Stimulated activated CD4-positive, alpha-beta T cell treated with anti-CD3 and anti-CD28 coated beads, Interleukin-1b, Interleukin-23, amount 100 ng/mL, for 48 hours (primary cell): ENCODE results near the gene SH3BGR.

Source experiments
- DNase-seq: peaks from one replicate; pipeline ENCODE4 v3.0.0-alpha.2; 2020

SH3BGR gene

DNA sequence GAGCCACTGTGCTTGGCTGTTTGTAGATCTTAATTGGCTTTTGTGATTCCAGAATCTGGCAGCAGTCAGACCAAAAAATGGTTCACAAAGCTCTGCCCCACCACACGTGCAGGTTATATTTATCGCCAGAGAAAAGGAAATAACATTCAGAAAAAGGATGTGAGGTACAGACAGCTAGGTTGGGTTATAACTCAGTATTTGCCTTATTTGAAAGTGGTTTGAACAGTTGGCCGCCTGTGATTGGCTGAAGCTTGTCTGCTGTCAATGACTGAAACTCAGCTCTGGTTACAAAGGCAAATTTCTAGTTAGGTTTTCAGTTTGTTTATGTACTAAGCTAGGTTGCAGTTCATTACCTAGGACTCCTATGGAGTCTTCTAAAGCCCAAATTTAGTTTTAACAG is 9.6 kb downstream of the SH3BGR start:
- DNase-seq = no peak

DNA sequence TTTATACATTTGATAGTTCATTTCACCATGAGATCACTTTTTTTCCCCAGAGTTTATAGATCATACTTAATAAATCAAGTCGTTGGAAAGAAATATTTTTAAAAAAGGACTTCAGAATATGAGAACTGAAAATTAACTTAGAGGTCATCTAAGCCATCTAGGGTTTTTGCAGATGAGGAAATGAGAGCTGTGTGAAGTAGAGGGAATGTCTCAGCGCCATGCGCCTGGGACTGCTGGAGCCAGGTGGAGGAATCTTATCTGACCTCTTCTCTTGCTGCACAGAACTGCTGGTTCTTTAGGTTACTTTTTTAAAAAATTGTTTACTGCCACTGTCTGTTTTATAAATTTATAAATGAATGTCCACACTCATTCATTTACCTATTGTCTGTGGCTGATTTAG is 11.5 kb downstream of the SH3BGR start:
- DNase-seq = no peak

DNA sequence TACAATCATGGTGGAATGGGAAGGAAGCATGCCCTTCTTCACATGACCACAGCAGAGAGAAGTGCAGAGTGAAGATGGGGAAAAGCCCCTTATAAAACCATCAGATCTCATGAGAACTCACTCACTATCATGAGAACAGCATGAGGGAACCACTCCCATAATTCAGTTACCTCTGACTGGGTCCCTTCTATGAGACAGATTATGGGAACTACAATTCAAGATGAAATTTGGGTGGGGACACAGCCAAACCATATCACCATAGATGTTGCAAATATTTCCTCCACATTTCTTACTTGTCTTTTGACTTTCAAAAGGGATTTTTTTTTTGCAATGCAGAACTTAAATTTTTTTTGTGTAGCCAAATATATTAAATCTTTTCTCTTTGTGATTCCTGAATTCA is 14.8 kb downstream of the SH3BGR start:
- DNase-seq = no peak

DNA sequence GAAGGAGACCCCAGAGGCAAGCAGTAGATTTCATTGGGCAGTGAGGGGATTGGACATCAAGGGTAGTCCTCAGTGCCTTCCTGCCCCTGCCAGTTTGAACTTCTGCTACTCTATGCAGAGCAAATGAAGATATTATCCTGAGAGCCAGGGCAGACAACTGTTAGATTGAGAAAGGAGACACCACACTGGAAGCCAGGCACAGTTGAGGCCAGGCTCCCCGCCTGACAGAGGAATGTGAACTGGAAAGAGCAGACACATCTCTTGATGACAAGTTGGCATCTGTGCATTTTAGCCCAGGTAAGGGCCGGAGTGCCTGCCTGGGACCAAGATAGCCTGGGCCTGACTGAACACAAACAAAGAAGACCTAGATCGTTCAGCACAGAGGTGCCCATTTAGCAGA is 16.0 kb downstream of the SH3BGR start:
- no peak for DNase-seq

DNA sequence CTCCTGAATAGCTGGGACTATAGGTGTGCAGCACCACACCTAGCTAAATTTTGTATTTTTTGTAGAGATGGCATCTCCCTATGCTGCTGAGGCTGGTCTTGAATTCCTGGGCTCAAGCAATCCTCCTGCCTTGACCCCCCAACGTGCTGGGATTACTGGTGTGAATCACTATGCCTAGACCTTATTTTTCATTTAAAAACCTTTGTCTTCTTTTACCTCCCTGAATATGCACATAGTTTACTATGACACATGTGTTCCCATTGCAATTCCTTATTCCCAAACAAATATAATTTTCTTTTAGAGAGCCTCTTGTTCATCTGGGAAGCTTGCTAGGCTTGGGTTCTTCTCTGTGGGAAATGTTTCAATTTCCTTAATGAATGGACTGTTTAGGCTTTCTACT is 16.8 kb downstream of the SH3BGR start:
- no peak for DNase-seq

DNA sequence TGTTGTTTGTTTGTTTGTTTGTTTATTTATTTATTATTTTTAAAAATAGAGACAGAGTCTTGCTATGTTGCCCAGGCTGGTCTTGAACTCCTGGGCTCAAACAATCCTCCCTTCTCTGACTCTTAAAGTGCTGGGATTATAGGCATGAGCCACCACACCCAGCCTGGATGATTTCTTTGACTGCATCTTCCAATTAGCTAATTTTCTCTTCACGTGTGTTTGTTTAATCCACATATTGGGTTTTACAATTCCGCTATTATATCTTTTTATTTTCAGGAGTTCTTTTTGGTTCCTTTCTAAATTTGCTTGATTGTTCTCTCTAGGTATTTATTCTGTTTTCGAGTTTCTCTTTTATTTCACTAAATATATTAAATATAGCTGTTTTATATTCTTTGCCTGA is 19.8 kb downstream of the SH3BGR start:
- no peak for DNase-seq

DNA sequence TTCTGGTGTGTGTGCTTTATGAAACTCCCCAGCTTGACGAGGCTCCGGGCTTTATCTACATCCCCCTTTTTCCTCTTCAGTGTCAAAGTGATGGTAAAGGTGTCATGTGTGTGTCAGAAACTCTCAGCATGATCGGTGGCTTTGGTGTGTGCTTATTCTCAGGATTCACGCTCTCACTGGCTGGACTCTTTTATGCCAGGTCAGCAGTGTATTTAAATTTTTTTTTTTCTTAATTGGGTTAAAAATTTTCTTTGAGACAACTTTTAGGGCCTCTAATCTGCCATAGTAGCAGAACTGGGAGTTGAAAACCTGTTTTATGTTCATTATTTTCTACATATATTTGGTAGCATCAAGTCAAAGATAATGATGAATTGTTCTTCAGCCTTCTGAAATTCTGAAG is 21.0 kb downstream of the SH3BGR start:
- no peak for DNase-seq

DNA sequence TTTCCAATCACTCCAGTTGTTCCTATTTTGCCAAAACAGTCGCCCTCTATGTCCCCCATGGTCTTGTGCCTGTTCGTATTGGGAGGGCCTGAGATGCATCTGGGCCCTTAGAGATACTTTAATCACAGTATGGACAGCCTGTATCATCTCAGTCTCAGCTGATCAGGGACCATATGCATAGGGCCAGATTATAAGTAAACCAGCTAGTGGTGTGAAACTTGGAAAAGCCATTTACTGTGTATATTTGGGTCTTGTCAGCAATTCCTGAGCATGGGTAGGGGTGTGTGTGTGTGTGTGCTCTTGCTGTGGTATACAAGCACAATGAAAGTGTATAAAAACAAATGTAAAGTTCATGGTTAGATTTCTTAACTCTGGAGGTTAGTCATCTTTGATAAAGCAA is 22.8 kb downstream of the SH3BGR start:
- no peak for DNase-seq

DNA sequence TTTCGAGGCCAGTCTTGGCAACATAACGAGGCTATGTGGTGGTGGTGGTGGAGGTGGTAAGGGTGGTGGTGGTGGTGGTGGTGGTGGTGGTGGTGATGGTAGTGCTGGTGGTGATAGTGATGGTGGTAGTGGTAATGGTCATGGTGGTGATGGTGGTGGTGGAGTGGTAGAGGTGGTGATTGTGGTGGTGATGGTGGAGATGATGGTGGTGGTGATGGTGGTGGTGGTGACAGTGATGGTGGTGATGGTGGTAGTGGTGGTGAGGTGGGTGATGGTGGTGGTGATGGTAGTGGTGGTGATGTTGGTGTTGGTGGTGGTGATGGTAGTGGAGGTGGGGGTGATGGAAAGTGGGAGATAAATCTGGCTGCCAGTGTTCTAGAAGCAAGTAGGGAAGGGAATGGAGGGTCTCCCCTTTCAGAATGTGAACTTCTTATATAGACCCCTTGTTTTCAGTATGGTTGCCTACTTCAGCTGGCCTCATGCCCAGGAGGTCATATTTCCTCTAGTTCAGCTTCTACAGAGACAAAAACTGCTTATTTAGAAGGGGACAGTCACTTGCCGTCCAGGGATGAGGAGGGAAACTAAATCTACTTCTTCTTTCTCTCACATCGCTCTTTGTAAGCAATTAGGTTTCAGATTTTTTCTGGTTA is 27.5 kb downstream of the SH3BGR start:
- DNase-seq = no peak

DNA sequence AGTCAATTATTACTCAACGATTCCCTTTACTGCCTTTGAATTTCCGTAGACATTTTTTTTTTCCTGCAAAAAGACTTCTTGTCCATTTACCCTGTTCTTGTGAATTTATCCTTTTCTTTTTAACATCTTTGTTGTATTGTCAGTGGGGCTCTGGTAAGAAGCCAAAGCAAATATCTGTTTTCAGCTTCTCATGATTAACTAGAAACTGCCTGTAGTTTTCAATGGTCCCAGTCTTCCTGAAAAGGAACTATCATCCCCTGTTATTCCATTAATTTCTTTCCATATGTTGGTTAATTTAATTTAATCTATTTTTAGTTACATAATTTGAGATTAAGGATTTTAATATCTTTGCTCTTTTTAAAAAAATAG is 28.0 kb downstream of the SH3BGR start:
- no peak for DNase-seq

DNA sequence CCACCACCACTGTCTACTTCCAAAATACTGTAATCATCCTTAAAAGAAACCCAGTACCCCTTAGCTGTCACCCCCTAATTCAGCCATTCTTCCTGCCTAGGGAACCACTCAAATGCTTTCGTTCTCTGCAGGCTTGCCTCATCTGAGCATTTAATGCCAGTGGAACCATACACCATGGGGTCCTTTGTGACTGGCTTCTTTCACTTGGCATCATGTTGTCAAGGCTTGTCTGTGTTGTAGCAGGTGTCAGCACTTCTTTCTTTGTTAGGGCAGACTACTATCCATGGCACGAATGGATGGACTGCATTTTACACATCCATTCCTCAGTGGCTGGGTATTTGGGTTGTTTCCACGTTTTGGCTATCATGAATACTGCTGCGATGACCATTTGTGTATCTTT is 28.5 kb downstream of the SH3BGR start:
- no peak for DNase-seq

DNA sequence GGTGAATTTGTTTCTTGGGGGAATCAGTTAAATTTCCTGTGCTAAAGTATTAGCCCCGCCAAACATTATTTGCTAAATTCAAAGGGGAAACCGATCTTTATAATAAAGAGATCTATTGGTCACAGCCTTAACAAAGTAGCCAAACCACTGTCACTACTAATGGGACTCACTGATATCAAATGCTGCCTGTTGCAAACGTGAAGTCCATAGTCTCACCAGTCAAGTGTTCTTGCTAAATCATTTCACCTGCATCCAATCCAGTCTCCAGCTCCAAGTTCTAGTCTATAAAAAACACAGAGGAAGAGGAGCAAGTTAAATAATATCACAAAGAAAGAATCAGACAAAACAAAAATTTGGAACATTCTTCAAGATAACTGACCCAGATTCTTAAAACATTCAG is 30.1 kb downstream of the SH3BGR start:
- no peak for DNase-seq

DNA sequence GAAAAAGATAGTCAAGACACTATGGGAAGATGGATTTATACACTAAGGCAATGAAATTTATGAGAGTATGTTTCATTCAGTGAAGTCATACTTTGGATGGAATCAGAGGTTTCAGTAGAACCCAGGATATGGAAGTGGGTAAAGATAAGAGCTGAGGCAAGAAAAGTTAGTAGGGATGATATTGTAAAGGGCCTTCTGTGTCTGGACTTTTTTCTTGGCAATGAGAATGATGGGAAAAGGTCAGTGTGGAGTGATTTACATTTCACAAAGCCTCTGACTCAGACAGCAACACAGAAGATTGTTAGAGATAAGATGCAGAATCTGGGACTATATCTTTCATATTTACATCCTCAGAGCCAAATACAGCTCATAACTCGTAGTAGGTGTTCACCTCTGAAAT is 32.1 kb downstream of the SH3BGR start:
- DNase-seq = no peak

DNA sequence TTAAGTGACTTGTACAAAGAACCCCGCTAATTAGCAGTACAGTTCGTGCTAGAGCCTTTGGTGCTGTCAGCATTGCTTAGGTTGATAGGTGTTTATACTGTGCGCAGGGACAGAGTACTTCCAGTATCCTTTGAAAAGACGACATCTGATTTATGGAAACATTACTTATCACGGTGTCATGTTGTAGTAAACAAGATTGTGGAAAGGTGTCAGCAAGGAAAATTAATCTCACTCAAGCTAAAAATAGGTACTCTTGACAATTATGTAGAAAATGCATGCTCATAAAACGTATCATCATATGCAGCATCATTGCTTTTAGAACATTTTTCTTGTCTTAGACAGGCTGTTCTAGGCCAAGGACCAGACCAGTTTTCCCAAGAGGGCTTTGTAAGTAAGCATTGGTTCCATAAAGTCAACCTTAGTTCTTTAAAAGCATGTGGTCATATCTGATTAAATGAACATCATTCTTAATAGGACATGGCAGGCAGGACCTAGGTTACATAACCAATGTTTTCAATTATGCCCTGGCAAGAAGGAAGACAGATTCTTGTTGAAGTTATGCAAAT is 33.0 kb downstream of the SH3BGR start:
- DNase-seq = no peak

DNA sequence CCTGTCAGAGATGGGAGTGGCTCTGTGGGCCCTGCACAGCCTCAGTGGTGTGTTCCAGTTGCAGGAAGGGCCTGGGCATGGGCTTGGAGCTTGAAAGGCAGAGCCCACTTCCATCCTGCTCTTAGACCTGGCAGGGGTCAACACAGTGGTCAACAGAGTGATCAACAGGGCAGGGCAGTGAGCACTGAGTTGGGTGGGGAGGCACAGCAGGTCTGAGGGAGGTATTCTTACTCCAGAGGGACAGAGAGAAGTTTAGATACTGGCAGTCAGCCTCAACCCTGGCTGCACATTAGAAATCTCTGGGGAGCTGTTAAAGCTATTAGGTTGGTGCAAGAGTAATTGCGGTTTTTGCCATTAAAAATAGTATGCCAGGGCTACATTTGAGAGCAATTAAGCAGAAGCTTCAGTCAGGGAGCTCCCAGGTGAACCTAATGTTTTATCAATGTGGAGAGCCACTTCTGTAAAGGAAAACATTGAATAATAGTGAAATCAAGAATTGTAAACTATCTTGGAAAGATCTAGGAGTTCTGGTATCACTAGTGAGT is 37.7 kb downstream of the SH3BGR start:
- DNase-seq = no peak

DNA sequence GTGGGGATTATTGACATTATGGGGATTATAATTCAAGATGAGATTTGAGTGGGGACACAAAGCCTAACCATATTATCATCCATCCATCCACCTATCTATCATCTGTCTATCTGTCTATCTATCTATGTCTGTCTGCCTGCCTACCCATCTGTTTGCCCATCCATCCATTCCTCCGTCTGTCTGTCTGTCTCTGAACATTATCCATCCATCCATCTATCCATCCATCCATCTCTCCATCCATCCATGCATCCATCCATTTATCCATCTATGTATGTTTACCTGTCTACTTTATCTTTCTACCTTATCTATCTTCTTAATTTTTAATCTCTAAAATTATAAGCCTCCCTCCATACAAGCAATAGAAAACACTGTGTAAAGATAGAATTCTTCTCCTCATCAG is 47.4 kb downstream of the SH3BGR start:
- no peak for DNase-seq

DNA sequence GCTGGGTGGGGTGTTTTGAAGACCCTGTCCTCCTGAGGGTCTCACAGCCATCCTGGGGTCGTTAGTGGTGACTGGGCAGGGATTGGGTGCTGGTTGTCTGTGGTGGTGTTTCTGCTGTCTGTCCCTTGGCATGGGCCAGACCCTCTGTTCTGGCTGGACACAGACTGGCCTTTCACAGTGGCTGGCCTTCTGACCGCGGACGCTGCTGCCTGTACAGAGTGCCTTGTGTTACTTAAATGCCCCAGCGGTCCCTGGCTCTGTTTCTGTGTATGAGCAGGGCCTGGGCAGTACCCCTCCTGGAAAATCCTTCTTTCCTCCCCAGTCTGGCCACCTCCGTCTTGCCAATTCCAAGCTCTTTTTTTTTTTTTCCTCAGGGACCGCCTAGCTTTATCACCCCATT is 50.9 kb downstream of the SH3BGR start:
- DNase-seq = no peak

DNA sequence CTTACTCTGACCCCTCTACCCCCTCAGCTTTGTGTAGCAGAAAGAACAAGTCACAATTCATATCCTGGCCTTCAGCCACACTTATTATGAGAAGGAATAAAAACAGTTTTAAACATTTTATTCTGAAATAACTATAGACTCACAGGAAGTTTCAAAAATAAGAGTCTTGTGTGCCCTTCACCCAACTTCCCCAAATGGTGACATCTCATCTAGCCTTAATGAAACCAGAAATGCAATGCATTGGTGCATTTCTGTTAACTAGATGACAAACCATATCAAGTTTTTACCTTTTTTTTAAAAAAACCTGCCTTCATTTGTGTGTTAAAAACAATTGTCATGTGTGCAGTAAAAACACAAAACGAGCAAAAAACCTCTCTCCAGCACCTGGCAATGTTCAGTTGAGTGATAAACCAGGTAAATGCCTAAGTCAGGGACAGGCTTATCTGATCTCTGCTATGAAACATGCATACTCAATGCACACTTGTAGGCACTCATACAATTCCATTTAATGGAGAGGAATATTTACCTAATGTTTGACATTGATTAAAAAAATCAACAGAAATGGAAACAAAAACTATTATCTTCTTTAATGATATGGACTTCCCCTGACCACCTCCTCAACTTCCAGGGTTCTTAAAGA is 51.5 kb downstream of the SH3BGR start:
- DNase-seq = no peak

DNA sequence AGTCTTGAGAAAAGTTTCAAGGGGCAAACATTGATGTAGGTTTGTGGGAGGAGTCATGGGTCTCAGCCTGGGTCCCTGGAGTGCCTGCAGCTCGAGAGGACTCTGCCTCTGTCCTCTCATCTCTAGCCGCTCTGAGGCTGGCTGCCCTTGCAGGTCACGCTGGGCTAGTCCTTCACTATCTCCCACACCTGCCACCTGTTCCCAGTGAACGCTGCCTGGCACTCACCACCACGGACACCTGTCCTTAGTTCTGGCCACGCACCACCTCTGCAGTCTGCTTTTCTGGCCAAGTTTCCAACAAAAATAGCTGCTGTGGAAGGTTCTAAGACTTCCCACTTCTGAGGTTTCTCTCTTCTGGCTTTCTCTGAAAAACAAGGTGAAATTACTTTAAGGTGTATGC is 52.5 kb downstream of the SH3BGR start:
- DNase-seq = no peak

DNA sequence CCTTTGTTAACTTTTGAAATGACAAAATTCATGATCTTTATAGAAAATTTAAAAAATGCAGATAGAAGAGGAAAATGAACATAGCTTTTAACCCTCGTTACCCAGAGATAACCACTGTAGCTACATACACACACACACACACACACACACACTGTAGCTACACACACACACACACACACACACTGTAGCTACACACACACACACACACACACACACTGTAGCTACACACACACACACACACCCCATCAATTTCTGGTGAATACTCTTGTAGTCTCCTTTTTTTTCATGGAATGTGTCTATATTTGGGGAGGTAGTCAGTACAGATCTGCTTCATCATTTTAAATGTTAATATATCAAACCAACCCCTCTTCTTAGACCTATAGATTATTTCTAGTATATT is 58.5 kb downstream of the SH3BGR start:
- DNase-seq = no peak

DNA sequence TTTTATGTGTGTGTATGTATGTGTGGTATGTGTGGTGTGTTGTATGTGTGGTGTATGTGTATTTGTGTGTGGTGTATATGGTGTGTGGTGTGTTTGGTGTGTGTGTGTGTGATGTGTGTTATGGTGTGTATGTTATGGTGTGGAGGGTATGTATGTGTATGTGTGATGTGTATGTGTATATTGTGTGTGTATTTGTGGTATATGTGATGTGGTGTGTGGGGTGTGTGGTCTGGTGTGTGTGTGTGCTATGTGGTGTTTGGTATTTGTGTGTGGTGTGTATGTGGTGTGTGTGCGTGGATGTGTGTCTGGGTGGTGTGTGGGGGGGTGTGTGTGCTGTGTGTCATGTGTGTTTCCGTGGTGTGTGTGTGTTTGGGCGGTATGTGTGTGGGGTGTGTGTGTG is 59.3 kb downstream of the SH3BGR start:
- no peak for DNase-seq

DNA sequence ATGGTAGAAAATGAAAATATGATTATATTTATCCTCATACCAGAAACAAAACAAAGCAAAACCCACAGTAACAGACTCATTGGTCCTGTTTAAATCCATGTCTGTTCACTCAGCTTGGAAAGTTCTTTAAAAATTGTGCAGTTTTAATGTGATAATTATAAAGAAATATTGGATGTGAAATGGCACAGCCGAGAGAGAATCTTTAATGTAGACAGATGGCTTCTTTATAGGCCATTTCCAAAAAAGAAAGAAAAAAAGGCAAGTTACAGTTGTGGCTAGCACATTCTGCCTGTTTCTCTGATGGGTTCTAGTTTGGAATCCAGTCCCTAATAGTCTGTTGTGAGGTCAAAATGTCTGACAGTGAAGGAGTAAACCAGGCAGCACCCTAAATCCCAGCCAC is 62.0 kb downstream of the SH3BGR start:
- no peak for DNase-seq

DNA sequence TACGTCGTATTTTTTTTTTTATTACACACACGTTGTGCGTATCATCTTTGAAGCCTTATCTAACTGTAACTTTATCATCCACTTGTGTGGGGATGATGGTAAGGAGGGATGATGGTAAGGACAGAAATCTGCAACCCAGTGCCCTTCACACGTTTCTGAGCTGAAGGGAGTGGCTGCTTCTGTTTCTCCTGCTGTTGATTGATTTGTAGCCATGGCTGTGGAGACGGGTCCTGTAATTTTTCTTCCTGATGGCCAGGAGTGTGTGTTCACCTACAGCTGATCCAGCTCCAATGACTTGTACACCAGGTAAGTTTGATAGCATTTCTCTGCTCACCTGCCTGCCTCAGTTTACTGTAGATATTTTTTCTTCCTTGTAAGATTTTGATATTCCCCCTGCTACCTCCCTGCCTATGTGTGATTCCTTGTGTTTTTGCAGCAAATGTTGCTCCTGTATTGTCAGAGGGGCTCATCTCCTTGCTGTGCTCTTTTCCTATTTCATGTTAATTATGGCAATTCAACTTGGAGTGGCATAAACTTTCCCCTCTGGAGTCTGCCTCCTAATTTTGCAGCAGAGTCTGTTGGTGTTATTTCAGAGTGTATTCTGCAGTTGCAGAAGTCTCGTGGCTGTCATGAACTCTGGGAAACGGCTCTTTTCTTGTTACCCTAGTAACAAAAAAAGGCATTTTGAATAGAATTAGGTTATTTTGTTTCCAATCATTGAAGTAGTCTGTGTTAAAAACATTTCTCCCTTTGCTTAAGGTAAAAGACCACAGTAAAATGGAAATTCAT is 64.1 kb downstream of the SH3BGR start:
- DNase-seq = no peak
